ENCODE measurements around the gene OR4E2.

- TF ChIP-seq RAD21 (IDR thresholded peaks at IDR 0.05; ENCODE audit: low read depth), result no peak
- no peak for TF ChIP-seq CEBPB (IDR thresholded peaks at IDR 0.05)
- TF ChIP-seq EP300 (IDR thresholded peaks at IDR 0.05; ENCODE audit: borderline replicate concordance), result no peak
- no peak for TF ChIP-seq USF1 (IDR thresholded peaks at IDR 0.05)
- no peak for TF ChIP-seq TAF1 (IDR thresholded peaks at IDR 0.05; ENCODE audit: low read depth)
- no peak for TF ChIP-seq TEAD4 (IDR thresholded peaks at IDR 0.05)
- TF ChIP-seq YY1 (IDR thresholded peaks at IDR 0.05; ENCODE audit: low read depth), result no peak
- TF ChIP-seq, protein P1, sequence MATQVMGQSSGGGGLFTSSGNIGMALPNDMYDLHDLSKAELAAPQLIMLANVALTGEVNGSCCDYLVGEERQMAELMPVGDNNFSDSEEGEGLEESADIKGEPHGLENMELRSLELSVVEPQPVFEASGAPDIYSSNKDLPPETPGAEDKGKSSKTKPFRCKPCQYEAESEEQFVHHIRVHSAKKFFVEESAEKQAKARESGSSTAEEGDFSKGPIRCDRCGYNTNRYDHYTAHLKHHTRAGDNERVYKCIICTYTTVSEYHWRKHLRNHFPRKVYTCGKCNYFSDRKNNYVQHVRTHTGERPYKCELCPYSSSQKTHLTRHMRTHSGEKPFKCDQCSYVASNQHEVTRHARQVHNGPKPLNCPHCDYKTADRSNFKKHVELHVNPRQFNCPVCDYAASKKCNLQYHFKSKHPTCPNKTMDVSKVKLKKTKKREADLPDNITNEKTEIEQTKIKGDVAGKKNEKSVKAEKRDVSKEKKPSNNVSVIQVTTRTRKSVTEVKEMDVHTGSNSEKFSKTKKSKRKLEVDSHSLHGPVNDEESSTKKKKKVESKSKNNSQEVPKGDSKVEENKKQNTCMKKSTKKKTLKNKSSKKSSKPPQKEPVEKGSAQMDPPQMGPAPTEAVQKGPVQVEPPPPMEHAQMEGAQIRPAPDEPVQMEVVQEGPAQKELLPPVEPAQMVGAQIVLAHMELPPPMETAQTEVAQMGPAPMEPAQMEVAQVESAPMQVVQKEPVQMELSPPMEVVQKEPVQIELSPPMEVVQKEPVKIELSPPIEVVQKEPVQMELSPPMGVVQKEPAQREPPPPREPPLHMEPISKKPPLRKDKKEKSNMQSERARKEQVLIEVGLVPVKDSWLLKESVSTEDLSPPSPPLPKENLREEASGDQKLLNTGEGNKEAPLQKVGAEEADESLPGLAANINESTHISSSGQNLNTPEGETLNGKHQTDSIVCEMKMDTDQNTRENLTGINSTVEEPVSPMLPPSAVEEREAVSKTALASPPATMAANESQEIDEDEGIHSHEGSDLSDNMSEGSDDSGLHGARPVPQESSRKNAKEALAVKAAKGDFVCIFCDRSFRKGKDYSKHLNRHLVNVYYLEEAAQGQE (IDR thresholded peaks at IDR 0.05; ENCODE audit: low read depth), result no peak
- no peak for TF ChIP-seq NFIC (IDR thresholded peaks at IDR 0.05)
Measured at GRCh38 chr14:21654215-21654614, 580 bp downstream of the OR4E2 start.
